Upper lobe of left lung (tissue), 4 donors: ENCODE data around the gene CD82.

Experiments
- POLR2A ChIP-seq, 4 donors: fragments of 450-650 bp; IDR thresholded peaks; one replicate each; pipeline ENCODE4 v1.5.1; 2016 to 2017; ENCODE audit warnings: antibody characterized with exemption in 4 of 4, mild to moderate bottlenecking in 2 of 4
- TF ChIP-seq, protein P1 (sequence below), 6 experiments: fragments of 450-650 bp in 4 of 6; fragments of 200-600 bp in 2 of 6; sonication (generic) in 2 of 6; IDR thresholded peaks; one replicate each; pipeline ENCODE4 v1.5.1; 2016 to 2019; ENCODE audit warnings: antibody characterized with exemption in 6 of 6

DNA sequence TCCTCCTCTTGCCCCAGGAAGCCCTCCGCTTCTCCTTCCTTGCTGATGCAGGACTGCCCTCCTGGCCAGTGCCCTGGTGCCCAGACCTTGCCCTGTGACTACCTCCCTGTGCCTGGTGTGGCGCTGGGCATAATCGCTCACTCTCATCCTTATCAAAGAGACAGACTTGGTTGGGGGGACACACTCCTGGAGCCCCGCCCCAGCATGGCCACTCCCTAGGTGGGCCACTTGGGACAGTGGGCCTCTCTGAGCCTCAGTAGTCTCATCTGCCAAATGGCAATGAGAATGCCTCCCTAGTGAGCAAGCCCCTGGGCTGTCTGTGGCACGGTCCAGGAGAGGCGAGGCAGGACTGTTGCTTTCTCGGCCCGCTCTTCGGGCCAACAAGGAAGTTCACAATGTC lies 88.6 kb downstream of the CD82 start:
- TF ChIP-seq, protein P1, sequence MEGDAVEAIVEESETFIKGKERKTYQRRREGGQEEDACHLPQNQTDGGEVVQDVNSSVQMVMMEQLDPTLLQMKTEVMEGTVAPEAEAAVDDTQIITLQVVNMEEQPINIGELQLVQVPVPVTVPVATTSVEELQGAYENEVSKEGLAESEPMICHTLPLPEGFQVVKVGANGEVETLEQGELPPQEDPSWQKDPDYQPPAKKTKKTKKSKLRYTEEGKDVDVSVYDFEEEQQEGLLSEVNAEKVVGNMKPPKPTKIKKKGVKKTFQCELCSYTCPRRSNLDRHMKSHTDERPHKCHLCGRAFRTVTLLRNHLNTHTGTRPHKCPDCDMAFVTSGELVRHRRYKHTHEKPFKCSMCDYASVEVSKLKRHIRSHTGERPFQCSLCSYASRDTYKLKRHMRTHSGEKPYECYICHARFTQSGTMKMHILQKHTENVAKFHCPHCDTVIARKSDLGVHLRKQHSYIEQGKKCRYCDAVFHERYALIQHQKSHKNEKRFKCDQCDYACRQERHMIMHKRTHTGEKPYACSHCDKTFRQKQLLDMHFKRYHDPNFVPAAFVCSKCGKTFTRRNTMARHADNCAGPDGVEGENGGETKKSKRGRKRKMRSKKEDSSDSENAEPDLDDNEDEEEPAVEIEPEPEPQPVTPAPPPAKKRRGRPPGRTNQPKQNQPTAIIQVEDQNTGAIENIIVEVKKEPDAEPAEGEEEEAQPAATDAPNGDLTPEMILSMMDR (IDR thresholded peaks at IDR 0.05), result no peak
- TF ChIP-seq POLR2A (IDR thresholded peaks at IDR 0.05), result no peak
